Measurements from ENCODE around the gene UPF2.

- no peak for TF ChIP-seq POLR2AphosphoS5 (IDR thresholded peaks at IDR 0.05)
- TF ChIP-seq, protein P1, sequence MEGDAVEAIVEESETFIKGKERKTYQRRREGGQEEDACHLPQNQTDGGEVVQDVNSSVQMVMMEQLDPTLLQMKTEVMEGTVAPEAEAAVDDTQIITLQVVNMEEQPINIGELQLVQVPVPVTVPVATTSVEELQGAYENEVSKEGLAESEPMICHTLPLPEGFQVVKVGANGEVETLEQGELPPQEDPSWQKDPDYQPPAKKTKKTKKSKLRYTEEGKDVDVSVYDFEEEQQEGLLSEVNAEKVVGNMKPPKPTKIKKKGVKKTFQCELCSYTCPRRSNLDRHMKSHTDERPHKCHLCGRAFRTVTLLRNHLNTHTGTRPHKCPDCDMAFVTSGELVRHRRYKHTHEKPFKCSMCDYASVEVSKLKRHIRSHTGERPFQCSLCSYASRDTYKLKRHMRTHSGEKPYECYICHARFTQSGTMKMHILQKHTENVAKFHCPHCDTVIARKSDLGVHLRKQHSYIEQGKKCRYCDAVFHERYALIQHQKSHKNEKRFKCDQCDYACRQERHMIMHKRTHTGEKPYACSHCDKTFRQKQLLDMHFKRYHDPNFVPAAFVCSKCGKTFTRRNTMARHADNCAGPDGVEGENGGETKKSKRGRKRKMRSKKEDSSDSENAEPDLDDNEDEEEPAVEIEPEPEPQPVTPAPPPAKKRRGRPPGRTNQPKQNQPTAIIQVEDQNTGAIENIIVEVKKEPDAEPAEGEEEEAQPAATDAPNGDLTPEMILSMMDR (IDR thresholded peaks at IDR 0.05) = no peak
These were observed 129.4 kb downstream of the UPF2 start for GRCh38 chr10:11913079-11913641.

Measured in transverse colon (tissue), 4 donors.